GM21381 (cell line): ENCODE data around the gene LRRC4.

Experiments
- ATAC-seq: cut with Tn5 transposase; IDR thresholded peaks from one replicate; pipeline ENCODE4 v1.9.1; 2021; ENCODE audit warnings: mild to moderate bottlenecking, moderate library complexity; ENCODE audit not compliant: unreplicated experiment

Gene LRRC4

DNA sequence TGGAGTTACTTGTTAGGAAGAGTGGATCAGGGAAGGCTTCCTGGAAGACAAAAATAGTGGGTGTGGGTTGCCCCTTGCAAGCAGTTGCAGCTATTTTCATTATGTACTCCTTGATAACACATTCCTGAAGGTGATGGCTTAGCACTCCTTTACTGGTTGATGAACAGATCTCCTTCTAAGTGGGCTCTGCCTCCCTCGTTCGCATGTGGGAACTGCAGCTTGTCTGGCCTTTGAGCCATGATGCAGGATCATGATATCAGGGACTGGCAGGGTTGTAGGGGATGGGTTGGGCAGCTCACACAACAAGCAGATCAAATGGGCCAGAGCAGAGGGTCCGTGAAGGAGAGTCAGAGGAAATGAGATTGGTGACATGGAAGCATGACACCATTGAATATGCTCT is 28.8 kb upstream of the LRRC4 start:
- ATAC-seq, result no peak

DNA sequence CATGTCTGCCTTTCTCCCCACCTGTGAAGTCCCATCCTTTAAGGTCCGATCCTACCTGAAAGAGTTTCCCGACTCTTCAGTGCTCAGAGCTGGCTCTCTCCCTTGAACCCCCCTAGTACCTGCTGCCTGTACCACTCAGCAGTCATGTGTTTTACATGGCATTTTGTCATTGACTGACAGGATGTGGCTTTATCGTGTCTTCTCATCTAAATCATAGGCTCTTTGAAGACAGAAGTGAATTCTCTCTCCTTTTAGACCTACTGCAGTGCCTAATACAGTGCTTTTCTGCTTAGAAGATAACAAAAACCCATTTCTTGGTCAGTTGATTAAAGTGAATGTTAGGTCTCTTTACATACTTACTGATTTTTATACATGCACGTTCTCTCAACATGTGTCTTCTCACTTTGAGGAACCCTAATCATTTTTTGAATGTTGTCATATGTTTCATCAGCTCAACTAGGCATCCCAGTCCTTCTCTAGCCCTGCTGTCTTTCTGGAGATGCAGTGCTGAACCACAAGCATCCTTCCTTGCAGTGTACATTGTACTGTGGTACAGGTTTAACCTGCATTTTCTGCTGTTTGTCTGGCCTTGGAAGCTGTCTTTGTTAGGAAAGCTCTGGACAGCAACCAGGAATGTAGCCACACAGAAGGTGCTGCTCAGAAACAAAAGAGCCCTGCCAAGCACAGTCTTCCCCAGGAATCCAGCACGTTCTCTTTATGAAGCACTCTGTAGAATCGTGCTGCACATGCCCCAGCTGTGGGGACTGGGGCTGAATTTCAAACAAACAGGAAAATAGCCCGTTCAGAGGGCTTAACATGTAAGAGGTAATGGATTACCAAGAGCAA is 28.1 kb upstream of the LRRC4 start:
- ATAC-seq, result no peak

DNA sequence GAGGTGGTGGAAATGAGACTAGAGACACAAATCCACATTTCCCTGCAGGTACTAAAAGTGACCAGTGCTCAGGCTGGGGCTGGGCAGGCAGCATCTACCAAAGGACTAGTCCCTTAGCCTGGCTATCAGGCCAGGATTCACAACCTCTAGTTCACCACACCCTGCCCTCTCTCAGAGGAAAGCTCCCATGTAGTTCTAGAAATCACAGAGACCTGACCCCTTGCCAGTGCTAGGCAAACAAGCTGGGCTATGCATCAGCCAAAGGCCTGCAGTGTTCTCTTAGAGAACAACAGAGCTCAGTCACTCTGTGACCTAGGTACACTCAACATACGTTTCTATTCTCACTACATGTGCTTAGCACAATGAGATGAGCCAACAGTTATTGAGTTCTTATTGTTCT is 26.7 kb upstream of the LRRC4 start:
- ATAC-seq, result no peak

DNA sequence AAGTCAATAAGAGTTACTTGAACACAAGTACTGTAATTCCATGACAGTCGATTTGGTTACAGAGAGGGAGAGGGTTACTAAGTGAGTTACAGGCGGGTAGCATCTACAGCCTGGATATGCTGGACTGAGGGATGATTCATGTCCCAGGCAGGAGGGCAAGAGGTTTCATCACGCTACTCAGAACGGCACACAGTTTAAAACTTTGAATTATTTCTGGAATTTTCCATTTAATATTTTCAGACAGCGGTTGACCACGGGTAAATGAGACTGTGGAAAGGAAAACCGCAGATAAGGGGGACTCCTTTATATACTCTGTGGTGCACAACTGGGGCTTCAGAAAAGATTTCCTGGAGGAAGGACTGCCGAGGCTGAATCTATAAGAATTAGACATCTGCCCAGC is 25.7 kb upstream of the LRRC4 start:
- ATAC-seq, result no peak

DNA sequence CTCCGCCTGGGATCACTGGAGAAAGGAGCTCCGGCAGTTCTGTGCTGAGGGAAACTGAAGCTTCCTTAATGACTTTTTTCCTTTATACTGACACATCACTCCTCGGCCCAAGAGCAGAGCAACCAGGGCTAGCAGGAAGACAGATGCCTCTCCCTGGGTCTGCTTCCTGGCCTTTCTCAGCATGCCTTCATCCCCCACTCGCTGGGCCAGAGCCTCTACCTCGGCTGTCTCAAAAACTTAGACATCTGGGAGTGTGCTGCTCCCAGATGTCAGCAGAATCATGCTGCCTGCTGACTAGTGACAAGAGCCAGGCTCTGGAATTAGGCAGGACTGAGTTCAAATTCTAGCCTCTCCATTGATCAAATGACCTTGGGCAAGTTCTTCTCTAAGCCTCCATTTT is 24.4 kb upstream of the LRRC4 start:
- ATAC-seq, result no peak

DNA sequence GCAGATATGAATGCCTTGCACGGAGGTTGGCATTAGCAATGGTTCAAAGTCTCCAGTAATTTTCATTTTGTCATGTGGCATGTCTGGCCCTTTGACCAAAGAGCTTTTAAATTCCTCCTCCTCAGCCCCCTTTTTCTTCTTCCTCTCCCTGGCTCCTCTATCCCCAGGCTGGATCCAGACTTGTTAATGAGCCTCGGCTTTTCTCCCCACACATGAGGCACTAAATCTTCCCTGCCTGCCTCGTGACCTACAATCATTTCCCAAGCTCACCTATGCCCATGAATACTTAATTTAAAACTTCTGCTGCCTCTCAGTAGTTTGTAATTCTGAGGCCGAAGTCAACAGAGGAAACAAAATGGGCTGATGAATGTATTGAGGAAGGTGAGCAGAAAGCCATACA is 23.3 kb upstream of the LRRC4 start:
- ATAC-seq, result no peak

DNA sequence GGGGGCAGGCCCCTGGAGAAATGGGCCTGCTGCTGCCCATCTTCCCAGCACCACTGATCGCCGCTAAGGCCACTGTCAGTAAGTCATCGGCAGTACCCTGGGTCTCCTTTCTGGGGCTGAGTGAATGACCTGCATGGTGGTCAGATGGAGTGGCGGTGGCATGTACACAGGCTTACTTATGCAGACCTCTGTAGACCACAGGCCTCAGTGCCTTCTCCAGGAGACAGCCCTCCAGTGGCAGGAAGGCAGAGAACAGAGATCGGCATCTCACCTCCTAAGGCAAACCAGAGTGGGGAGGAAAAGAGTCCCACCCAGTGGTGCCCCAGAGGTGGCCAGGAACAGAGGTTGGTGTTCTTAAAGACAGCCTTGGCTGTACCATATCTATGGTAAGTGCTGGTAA is 22.8 kb upstream of the LRRC4 start:
- no peak for ATAC-seq

DNA sequence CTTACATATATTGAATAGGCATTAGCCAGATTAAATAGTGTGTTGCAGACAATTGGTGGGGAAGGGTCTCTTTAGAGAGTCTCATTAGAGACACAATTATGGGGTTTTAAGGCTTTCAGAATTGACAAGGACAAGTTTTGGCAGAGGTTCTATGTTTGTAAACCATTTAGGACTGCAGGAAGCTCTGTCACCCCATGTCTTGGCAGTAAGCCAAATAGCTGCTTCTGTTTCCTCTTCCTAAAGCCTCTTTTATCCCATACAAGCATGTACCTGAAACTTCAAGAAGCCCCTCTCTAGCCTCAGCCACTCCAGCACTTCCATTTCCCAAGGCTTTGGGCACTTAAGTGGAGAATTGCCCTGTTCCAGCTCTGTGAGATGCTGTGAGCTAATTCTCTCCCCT is 21.8 kb upstream of the LRRC4 start:
- ATAC-seq, result no peak

DNA sequence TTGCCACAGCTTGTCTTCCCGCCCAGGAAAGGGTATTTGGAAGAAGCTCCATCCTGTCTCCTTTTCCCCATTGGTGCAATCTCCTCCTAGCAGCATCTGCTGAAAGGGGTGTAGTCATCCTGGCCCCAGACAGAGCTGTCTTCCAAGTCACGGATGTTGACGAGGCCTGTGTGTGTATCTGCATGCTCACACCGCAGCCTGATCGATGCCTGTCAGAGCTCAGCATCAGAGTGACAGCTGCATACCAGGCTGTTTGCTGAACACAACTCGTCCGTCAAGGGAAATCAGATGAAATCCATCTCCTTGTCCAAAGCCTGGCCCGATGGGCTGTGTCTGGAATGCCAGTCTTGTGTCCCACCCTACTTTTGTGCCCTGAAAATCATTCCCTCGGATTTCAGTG is 21.2 kb upstream of the LRRC4 start:
- no peak for ATAC-seq

DNA sequence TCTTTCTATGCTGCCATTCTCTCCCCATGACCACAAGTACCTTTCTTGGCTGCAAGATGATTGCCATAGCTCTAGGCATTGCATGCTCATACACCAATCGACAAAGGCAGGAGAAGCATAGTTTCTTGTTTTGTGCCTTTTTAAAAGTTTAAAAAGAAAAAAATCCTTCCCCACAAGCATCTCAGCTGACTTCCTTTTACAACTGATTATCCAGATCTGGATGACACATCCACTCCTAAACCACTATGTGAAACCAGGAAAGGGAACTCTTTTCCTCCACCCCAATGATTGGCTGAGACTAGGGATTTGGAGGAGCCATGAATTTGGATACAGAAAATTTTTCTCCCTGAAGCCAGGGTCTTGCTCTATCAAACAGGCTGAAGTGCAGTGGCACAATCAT is 14.5 kb upstream of the LRRC4 start:
- no peak for ATAC-seq

DNA sequence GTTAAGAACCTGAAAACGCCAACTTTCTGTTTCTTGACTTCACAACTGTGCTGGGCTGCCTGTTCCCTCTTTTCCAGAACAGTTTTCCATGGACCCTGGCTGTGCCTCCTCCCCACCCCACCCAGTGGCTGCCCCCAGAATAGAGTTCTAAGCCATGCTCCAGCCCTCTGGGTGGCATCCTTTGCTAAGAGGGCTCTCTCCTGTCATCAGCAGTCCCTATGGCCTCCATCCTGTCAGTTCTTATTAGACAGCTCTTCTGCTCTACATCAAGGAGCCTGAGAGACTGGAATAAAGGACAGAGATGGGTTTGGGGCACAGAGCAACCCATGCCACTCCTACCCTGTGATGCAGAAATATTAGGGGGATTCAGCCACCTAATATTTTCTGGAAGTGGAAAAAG is 13.9 kb upstream of the LRRC4 start:
- ATAC-seq, result no peak

DNA sequence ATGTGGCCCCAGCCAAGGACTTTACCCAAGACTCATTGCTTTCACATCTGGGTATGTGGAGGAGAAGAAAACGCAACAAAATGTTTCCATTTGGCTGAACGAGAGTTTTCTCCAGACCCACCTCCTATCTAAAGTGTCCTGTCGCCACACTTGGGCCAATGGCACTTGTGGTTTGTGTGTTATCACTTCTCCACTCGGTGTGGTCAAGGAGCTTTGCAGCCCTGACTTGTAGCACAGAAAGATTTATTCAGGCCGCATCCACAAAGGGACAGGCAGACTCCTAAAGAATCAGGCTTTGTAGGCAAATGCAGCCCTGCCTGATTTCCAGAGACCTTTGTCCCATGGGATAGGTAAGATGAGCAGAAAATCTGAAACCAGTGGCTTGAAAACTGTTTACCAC is 12.8 kb upstream of the LRRC4 start:
- ATAC-seq, result no peak

DNA sequence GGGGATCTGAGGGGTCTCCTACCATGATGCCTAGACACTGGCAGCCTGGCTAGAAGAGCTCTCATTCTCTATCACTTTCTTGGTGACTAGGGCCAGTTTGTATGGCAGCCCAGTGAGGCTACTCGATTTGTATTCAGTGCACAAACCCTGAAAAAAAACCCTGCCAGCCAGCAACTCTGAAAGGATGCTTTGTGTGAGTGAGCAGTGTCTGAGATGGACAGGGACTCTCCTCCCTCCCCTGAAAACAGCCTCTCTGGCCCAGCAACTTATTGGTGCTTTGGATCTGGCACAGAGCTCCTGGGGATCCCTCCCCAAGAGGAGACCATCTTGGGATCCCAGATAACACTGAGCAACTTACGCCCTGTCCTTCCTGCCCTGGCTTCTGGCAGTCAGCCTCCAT is 10.8 kb upstream of the LRRC4 start:
- ATAC-seq, result no peak

DNA sequence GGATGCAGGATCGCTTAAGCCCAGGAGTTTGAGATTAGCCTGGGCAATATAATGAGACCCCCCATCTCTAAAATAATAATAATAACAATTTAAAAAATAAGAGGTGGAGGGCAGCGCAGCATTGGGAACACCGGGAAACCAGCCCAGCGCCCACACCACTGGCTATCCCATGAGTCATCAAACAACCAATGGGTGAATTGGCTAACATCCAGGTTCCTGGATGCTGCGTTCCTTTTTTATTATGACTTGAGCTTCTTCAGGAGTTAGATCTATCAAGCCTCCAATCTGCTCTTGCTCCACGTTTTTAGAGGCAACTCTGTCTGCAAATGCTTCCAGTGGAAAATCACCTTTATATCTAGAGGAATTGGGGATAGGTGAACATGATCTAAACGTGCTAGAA is 10.0 kb upstream of the LRRC4 start:
- no peak for ATAC-seq

DNA sequence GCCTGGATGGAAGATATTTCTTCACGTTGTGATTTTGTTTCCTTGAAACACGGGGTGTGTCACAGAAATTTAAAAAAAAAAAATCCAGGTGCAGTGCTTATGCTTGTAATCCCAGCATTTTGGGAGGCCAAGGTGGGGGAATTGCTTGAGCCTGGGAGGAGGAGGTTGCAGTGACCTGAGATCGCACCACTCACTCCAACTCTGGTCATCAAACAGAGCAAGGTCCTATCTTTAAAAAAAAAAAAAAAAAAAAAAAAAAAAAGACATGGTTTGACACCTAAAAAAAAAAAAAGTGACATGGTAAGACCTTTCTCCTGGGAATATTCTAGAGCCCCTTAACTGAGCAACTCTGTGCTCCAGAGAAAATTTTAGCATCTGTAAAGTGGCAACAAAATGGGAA is 9.0 kb upstream of the LRRC4 start:
- ATAC-seq, result no peak

DNA sequence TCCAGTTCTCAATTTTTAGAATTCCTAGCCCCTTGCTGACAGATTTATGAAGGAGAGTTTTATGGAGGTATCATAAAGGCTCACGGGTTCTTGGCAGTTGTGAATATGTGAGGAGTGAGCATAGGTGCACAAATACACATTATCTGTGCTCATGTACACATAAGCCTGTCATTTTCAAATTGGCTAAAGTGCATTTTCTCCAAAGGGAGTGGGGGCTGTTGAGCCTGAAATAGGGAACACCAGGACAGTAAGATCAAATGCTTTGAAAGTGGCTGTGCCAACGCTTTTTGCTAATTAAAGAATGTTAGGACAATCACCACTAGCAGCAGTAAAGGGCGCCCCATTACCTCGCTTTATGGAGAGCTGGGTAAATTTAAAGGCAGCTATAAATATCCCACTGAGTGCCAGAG is 8.3 kb upstream of the LRRC4 start:
- no peak for ATAC-seq

DNA sequence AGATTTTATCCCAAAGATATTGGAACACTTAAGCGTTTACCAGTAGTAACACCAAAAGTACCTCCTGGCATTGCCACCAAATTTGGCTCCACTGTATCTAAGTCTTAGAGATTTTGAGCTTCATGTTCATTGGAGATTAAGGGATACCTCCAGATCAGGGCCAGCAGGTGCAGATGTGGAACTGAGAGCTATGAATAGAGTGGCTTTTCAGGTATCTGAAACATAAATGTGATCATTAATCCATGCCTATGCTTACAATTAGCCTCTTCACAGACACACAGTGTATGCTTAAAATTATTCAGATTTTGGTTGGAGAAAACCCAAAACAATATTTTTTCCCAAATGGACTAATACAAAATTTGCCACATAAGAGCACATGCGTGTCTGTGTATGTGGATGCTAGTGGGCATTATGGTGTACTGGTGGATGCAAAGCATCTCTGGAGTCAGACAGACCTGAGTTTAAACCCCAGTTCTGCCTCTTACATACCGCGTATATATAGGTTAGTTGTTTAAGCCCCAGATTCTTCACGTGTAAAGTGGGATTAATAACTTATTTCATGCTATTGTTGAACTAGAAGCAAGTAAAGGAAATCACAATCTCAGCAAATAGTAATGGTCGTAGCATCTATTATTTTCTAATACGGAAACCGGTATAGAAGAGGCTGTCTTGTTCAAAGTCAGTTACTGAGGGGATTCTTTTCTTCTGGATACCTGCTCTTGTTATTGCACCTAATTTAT is 6.8 kb upstream of the LRRC4 start:
- peak; percentile 42 for ATAC-seq

DNA sequence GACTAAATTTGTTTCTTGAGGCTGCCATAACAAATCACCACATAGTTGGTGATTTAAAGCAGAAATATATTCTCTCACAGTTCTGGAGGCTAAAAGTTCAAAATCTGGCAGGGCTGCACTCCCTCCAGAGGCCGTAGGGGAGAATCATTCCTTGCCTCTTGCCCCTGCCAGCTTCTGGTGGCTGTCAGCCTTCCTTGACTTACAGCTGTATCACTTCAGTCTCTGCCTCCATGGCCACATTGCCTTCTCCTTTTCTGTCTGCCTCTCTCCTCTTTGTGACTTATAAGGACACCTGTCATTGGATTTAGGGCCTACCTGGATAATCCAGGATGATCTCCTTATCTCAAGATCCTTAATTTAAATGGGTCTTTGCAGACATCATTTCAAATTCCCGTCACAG is 5.8 kb upstream of the LRRC4 start:
- no peak for ATAC-seq

DNA sequence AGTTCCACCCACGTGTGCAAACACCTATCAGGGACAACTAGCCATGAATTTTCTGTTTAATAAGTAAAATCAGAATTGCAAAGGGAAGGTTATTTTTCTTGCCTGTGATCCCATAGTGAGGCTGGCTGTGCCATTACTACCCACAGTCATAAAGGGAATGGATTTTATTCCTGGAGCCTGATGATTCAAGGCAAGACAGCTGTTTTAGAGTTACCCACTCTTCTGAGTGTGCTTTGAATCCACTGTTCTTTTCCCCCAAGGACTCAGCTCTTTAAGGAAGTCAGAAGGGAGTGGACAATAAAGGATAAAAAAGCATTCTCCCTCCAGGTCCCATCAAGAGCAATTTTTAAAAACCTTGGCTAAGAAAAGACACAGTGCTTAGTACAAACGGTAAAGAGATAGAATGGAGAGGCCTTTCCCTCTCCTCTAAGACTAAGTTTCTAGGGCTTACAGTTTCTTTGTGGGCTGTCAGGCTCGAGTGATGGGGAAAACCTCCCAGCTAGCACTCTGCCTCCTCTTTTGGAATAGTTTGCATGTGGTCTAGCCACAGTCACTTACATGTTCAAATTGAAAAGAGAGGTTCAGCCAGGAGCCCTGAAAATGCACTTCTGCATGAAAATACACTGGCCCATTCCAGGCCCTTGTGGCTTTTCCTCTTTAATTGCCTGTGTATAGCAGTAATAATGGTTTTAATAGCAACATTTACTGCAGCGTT is 5.1 kb upstream of the LRRC4 start:
- no peak for ATAC-seq

DNA sequence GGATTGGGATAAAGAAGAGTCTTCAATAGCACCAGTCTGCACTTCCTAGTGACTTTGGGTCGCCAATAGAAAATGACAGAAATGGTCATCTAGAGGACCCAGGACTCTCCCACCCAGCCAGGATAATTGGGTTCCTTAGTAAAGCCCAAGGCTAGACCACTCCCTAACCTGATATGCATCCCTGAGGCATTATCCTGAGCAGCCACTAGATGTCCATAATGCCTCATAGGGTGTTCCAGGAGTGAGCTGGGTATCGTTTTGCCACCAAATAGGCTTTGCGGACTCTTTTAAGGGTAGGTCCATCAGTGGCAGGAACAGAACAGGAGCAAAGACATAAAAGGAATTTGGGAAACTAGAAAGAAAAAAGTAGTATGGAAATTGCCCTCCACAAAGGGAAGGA is 4.5 kb upstream of the LRRC4 start:
- no peak for ATAC-seq

DNA sequence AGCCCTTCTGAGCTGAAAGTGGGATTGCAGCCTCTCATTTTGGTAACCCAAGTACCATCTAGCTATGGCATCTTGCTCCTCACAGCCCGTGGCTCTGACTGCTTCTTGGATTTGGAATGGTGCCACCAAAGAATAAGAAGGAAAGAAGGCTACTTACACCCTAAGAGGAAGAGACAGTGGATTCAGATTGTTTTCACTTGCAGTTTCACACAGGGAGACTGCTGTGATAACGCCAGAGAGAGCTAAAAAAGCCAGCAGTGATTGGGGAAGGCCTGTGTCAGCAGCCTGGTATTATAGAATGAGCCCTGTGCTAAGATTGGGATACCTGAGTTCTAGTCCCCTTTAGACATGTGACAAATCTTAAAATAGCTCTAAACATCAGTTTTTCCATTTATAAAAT is 3.6 kb upstream of the LRRC4 start:
- ATAC-seq, result no peak

DNA sequence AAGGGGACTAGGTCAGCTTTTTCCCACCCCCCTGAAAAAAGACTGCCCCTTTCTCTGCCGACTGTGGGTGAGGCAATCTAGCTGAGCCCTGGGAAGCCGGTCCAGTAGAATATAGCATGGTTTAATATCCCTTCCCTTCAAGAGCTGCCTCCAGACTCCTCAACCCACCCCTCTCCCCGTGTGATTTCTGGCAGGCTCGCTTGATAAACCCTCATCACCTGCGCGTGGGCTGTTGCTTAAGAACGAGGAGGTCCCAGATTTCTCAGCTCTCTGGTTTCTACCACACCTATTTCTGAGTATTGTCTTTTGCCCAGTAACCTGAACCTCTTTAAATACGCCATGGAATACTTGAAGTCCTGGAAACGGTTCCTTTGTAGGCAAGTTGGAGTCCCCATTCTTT is 2.0 kb upstream of the LRRC4 start:
- no peak for ATAC-seq
